HG02938 (cell line): ENCODE results near the gene TYK2.
"Not testable (repeated sequence)": the region's sequence is repeated elsewhere in the genome, so short reads cannot be mapped to it uniquely, and the experiment has no call there.

Source experiments
- ATAC-seq: cut with Tn5 transposase; IDR thresholded peaks from one replicate; pipeline ENCODE4 v1.9.1; 2021; ENCODE audit warnings: mild to moderate bottlenecking, moderate library complexity; ENCODE audit not compliant: unreplicated experiment

The TYK2 gene

GRCh38 chr19:10378124-10378523, 2.2 kb downstream of the TYK2 start:
- ATAC-seq: no peak

- ATAC-seq: not testable (repeated sequence)
Observed at GRCh38 chr19:10377140-10377640, 3.2 kb downstream of the TYK2 start.

GRCh38 chr19:10374931-10375330, 5.4 kb downstream of the TYK2 start:
- ATAC-seq: no peak

- ATAC-seq: no peak
Observed at GRCh38 chr19:10372690-10373089, 7.7 kb downstream of the TYK2 start.

- ATAC-seq: no peak
Observed at GRCh38 chr19:10368101-10368803, 12.1 kb downstream of the TYK2 start.

GRCh38 chr19:10366950-10367512, 13.3 kb downstream of the TYK2 start:
- not testable (repeated sequence) for ATAC-seq

GRCh38 chr19:10365518-10365917, 14.9 kb downstream of the TYK2 start:
- no peak for ATAC-seq

- ATAC-seq: no peak
Observed at GRCh38 chr19:10364644-10365043, 15.7 kb downstream of the TYK2 start.

GRCh38 chr19:10363789-10364281, 16.5 kb downstream of the TYK2 start:
- ATAC-seq: no peak

GRCh38 chr19:10362259-10362658, 18.1 kb downstream of the TYK2 start:
- ATAC-seq: no peak

- ATAC-seq: no peak
Observed at GRCh38 chr19:10361569-10362011, 18.8 kb downstream of the TYK2 start.

- ATAC-seq: no peak
Observed at GRCh38 chr19:10356431-10356830, 23.9 kb downstream of the TYK2 start.

- ATAC-seq: no peak
Observed at GRCh38 chr19:10353793-10354391, 26.5 kb downstream of the TYK2 start.

GRCh38 chr19:10352764-10353671, 27.4 kb downstream of the TYK2 start:
- no peak for ATAC-seq

GRCh38 chr19:10346509-10346908, 33.9 kb downstream of the TYK2 start:
- no peak for ATAC-seq

GRCh38 chr19:10344780-10345179, 35.6 kb downstream of the TYK2 start:
- no peak for ATAC-seq

- no peak for ATAC-seq
Observed at GRCh38 chr19:10343495-10343894, 36.9 kb downstream of the TYK2 start.

- ATAC-seq: no peak
Observed at GRCh38 chr19:10339977-10340376, 40.4 kb downstream of the TYK2 start.

- ATAC-seq: no peak
Observed at GRCh38 chr19:10339380-10339960, 40.9 kb downstream of the TYK2 start, which contains the start of gene ICAM3. ICAM3 (minus strand) TSS chr19:10339624; CDS start chr19:10339614, 10 bp downstream.

- no peak for ATAC-seq
Observed at GRCh38 chr19:10338940-10339339, 41.4 kb downstream of the TYK2 start.
